ENCODE results near the gene SLC13A5.
"Not testable (repeated sequence)": the region's sequence is repeated elsewhere in the genome, so short reads cannot be mapped to it uniquely, and the experiment has no call there.

SLC13A5 gene

GRCh38 chr17:6711081-6711674 is 2.0 kb downstream of the SLC13A5 start:
- in situ Hi-C loops (cut with MboI; ENCODE audit: low sequenced_read_pairs), result no loop called here

GRCh38 chr17:6710317-6710716 is 2.9 kb downstream of the SLC13A5 start:
- in situ Hi-C loops (cut with MboI; ENCODE audit: low sequenced_read_pairs), result no loop called here

GRCh38 chr17:6708357-6708961 is 4.7 kb downstream of the SLC13A5 start:
- in situ Hi-C loops (cut with MboI; ENCODE audit: low sequenced_read_pairs), result no loop called here

- in situ Hi-C loops (cut with MboI; ENCODE audit: low sequenced_read_pairs), result no loop called here
Measured at GRCh38 chr17:6706996-6707395, 6.2 kb downstream of the SLC13A5 start.

- in situ Hi-C loops (cut with MboI; ENCODE audit: low sequenced_read_pairs), result no loop called here
Measured at GRCh38 chr17:6706499-6706898, 6.7 kb downstream of the SLC13A5 start.

- in situ Hi-C loops (cut with MboI; ENCODE audit: low sequenced_read_pairs), result no loop called here
Measured at GRCh38 chr17:6704470-6705052, 8.6 kb downstream of the SLC13A5 start.

- in situ Hi-C loops (cut with MboI; ENCODE audit: low sequenced_read_pairs), result no loop called here
Measured at GRCh38 chr17:6703751-6704150, 9.4 kb downstream of the SLC13A5 start.

- in situ Hi-C loops (cut with MboI; ENCODE audit: low sequenced_read_pairs), result no loop called here
Measured at GRCh38 chr17:6702567-6703215, 10.5 kb downstream of the SLC13A5 start.

GRCh38 chr17:6701719-6702118 is 11.4 kb downstream of the SLC13A5 start:
- in situ Hi-C loops (cut with MboI; ENCODE audit: low sequenced_read_pairs), result no loop called here

- in situ Hi-C loops (cut with MboI; ENCODE audit: low sequenced_read_pairs), result no loop called here
Measured at GRCh38 chr17:6700948-6701307, 12.2 kb downstream of the SLC13A5 start.

GRCh38 chr17:6699997-6700947 is 12.9 kb downstream of the SLC13A5 start:
- in situ Hi-C loops (cut with MboI; ENCODE audit: low sequenced_read_pairs), result no loop called here

GRCh38 chr17:6698004-6698403 is 15.2 kb downstream of the SLC13A5 start:
- in situ Hi-C loops (cut with MboI; ENCODE audit: low sequenced_read_pairs), result no loop called here

- in situ Hi-C loops (cut with MboI; ENCODE audit: low sequenced_read_pairs), result no loop called here
Measured at GRCh38 chr17:6696906-6697305, 16.3 kb downstream of the SLC13A5 start.

- in situ Hi-C loops (cut with MboI; ENCODE audit: low sequenced_read_pairs), result no loop called here
Measured at GRCh38 chr17:6695565-6695964, 17.6 kb downstream of the SLC13A5 start.

- in situ Hi-C loops (cut with MboI; ENCODE audit: low sequenced_read_pairs), result no loop called here
Measured at GRCh38 chr17:6695051-6695450, 18.1 kb downstream of the SLC13A5 start.

- in situ Hi-C loops (cut with MboI; ENCODE audit: low sequenced_read_pairs), result not testable (repeated sequence)
Measured at GRCh38 chr17:6691958-6692357, 21.2 kb downstream of the SLC13A5 start.

GRCh38 chr17:6691546-6691945 is 21.6 kb downstream of the SLC13A5 start:
- in situ Hi-C loops (cut with MboI; ENCODE audit: low sequenced_read_pairs), result no loop called here

GRCh38 chr17:6690641-6691040 is 22.5 kb downstream of the SLC13A5 start:
- in situ Hi-C loops (cut with MboI; ENCODE audit: low sequenced_read_pairs), result no loop called here

- in situ Hi-C loops (cut with MboI; ENCODE audit: low sequenced_read_pairs), result no loop called here
Measured at GRCh38 chr17:6688944-6689343, 24.2 kb downstream of the SLC13A5 start.

GRCh38 chr17:6686026-6686425 is 27.1 kb downstream of the SLC13A5 start:
- in situ Hi-C loops (cut with MboI; ENCODE audit: low sequenced_read_pairs), result no loop called here

Measured in HL-60/S4 (cell line).